SH-SY5Y (cell line): Measurements from ENCODE around the gene SARDH.

Experiments used
- GATA2 ChIP-seq: IDR thresholded peaks from 2 replicates; pipeline ENCODE4 v1.6.1; 2011; ENCODE audit warnings: mild to moderate bottlenecking, low read depth, low read length
- GATA3 ChIP-seq: IDR thresholded peaks from 2 replicates; pipeline ENCODE4 v1.6.1; 2011; ENCODE audit warnings: low read depth, mild to moderate bottlenecking, low read length, moderate library complexity

The SARDH gene

GRCh38 chr9:133779516-133780403 is 41.6 kb upstream of the SARDH start:
- no peak for TF ChIP-seq GATA2
- no peak for TF ChIP-seq GATA3

- no peak for TF ChIP-seq GATA3
Measured at GRCh38 chr9:133779081-133779480, 40.9 kb upstream of the SARDH start.

DNA sequence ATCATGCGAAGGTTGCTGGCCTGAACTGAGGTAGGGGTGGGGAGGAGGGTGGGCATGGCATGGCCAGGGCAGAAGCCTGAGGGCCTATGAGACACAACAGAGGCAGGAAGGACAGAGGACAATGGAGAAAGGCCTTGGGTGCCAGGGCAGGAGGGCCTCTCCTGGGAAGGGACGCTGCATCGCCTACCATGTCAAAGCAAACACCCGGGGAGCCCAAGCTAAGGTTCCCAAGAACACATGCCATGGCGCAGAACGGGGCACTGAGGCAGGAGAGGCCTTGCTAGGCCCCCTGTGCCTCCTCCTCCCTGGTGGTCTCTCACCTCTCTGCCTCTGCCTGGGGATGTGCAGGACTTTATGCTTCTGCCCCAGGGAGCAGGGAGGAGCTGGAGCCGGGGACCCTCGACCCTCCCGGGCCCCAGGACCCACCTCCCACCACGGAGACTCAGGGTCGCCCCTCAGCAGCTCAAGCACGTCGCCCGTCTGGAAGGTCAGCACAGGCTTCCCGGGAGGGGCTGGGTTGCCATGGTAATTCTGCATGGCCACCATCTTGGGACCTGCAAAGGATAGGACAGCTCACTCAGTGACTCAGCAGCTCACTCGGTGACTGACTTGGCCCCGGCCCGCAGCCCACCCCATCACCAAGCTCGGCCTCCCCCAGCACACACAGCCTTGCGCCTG is 40.3 kb upstream of the SARDH start:
- TF ChIP-seq GATA2 (no peak), GATA3 (no peak)

GRCh38 chr9:133777871-133778270 is 39.7 kb upstream of the SARDH start:
- TF ChIP-seq GATA2 (no peak), GATA3 (no peak)

DNA sequence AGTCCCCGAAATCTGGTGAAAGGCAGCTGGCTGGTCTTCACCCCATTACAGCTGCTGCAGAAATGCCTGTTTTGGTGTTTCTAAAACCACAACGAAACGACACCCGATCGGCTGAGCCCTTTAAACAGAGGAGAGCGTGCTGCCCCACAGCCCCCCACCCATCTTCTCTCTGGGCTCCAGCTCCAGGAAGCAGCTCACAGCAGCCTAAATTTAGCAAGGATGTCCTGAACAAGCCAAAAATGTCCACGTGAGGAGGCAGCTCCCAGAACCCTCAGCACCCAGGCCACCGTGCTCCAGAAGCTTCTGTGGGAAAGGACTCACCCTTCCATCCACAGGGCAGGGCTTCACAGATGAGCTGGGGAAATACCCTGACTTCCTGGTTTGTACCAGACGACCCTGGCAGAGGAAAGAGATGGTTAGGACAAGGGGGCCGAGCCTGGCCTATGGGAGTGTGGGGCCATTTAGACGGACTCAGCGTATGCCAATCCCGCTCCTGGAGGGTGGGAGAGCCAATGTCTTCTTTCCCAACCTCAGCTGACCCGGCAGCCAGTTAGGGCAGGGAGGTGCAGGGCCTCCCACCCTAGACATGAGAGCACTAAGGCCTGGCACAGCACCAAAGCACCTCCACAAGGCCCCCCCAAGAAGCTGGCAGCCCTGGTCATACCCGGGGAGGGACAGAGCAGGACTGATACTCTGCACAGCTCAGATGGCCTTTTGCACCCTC is 39.1 kb upstream of the SARDH start:
- TF ChIP-seq GATA3 (no peak), GATA2 (no peak)

DNA sequence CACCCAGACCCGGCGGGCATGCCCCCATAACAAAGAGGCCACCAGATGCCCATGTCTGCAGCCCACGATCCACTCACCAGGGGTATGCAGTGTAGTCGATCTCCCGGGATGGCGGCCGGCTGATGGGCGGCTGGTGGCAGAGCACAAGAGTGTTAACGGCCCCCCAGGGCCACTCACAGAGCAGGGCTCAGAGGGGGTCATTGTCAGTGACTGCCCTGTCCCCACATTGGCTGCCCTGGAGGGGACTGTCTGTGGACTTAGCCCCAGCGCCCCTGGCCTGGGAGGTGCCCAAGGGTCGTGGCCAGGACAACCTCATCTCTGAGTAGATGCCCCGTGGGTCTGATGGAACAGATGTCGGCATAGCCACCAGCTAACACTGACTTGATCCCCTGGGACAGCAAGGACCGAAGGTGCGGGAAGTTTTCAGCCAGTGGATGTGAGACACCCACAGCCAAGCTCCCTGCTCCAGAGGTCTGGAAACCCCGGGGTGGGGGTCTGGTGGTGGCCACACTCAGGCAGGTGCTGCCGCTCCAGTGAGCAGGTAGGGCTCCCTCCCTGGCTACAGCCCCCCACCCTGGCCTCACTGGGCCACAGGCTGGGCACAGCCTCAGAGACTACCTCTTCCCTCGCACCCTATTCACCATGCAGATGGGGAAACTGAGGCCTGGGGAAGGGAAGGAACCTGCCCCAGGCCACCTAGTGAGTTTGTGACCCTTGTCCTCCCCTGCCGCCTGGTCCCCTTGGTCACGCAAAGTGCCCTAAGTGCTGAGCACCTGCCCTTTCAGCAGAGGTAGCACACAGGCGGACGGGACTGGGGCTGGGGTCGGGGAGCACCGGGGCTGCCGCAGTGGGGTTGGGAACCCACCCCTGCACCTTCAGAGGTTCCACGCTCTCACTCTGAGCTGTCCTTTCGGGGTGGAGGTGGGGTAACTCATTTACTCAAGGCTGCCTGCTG is 38.1 kb upstream of the SARDH start:
- no peak for TF ChIP-seq GATA3
- TF ChIP-seq GATA2, result no peak

- TF ChIP-seq GATA3 (no peak), GATA2 (no peak)
Measured at GRCh38 chr9:133775291-133775690, 37.1 kb upstream of the SARDH start.

DNA sequence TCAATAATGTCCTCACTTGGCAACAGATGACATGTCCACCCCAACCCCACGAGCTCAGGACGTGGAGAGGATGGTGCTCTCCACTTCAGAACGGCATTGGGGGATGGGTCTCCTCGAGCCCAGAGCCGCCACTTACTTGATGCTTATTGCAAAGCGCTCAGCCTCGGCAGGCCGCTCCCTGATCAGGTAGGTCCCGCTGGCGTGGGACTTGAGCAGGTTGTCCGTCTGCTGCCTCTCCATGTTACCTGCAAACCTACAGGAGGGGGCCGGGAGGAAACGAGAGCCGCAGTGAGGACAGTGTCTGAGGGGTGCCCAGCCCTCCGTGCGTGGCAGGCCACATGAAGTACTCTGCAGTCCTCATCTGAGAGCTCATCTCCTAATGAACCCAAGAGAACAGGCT is 36.6 kb upstream of the SARDH start:
- no peak for TF ChIP-seq GATA2
- TF ChIP-seq GATA3, result no peak

DNA sequence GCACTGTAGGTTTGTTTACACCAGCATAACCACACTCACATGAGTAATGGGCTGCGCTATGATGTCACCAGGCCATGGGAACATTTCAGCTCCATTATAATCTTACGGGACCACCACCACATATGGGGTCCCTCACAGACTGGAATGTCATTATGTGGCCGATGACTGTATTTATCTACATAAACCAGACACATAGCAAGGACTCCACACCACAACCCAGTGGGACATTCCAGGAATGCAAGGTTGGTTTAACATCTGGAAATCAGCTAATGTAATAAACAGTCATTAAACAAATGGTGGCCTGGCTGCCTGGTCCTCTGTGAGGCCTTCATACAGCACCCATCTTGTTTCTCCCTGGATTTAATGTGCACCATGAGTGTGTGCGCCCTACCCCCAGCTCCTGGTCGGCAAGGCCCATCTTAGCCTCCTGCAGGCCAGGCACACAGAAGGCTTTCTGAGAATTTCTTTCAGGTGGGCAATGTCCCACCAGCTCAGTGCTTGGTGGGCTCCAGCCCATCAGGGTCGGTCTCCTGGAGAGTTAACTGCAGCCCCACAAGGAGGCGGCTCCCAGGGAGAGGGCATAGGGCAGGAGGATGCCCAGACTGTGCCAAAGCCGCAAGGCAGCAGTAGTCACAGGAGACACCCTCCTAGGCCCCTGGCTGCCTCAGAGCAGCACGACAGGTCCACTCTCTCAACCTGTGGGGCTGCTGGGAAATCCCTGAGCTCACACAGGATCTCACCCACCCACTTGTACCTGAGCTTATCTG is 35.9 kb upstream of the SARDH start:
- no peak for TF ChIP-seq GATA2
- no peak for TF ChIP-seq GATA3

- TF ChIP-seq GATA2, result no peak
- TF ChIP-seq GATA3, result no peak
Measured at GRCh38 chr9:133772581-133772980, 34.4 kb upstream of the SARDH start.

- no peak for TF ChIP-seq GATA3
- TF ChIP-seq GATA2, result no peak
Measured at GRCh38 chr9:133771486-133772482, 33.6 kb upstream of the SARDH start.

GRCh38 chr9:133770076-133770777 is 32.1 kb upstream of the SARDH start:
- no peak for TF ChIP-seq GATA2
- TF ChIP-seq GATA3, result no peak
